H1 (cell line): ENCODE measurements around the gene VPS25. TPM values are rescaled to one million over a fixed set of nuclear protein-coding genes. Genes with fewer than 3 reads are reported as not detected.

Experiments used
- BACH1 ChIP-seq: IDR thresholded peaks from 2 replicates; pipeline ENCODE4 v1.6.1; 2012; ENCODE audit warnings: low read length, improper control_type of control experiment
- POLR2AphosphoS5 ChIP-seq: IDR thresholded peaks from 2 replicates; pipeline ENCODE4 v1.6.1; 2011; ENCODE audit warnings: low read depth, low read length
- polyA plus RNA-seq, 7 experiments: library from polyadenylated mRNA; depleted of rRNA in 3 of 7; stranded (reverse) in 5 of 7; unstranded in 2 of 7; fragments of >200 nt in 5 of 7; fragments of 200-250 nt in 2 of 7; gene quantifications; 1 replicate in 5 of 7; 2 replicates in 1 of 7; 4 replicates in 1 of 7; pipeline versions ENCODE4 v1.2.1 to v1.2.3, GENCODE V29; 2011 to 2013; ENCODE audit warnings: missing spikeins in 2 of 7, mixed read lengths in 2 of 7
- total RNA-seq: library from RNA; stranded (reverse); fragmentation: NEBNext Ultra II Directional; extraction: Animal tissue kit (Norgen Biotek cat#: 25700); gene quantifications from 2 replicates; pipeline ENCODE4 v1.2.1, GENCODE V29; 2021

VPS25 gene
- total and polyA plus RNA-seq, 2 of the 8 experiments (the other 6 are each of a cell fraction or from before 2014, with no cell fraction given) = 88.2 to 188 TPM

DNA sequence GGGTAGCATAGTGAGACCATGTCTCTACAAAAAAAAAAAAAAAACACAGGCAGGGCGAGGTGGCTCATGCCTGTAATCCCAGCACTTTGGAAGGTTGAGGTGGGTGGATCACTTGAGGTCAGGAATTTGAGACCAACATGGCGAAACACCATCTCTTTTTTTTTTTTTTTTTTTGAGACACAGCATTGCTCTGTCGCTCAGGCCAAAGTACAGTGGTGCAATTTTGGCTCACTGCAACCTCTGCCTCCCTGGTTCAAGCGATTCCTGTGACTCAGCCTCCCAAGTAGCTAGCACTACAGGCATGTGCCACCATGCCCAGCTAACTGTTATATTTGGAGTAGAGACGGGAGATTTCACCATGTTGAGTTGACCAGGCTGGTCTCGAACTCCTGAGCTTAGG lies 7.1 kb upstream of the VPS25 start (continued):
- TF ChIP-seq BACH1 = no peak
- TF ChIP-seq POLR2AphosphoS5 = no peak
- TF ChIP-seq, all 59 proteins: peak for 0
